ENCODE results near the gene PTS. TPM values are rescaled to one million over a fixed set of nuclear protein-coding genes. Genes with fewer than 3 reads are reported as not detected.
"Not testable (repeated sequence)": the region's sequence is repeated elsewhere in the genome, so short reads cannot be mapped to it uniquely, and the experiment has no call there.

Gene PTS
- 28.3 and 44.7 TPM in 2 replicates for total RNA-seq (2014; rRNA removed; shearing (Covaris generic))

DNA sequence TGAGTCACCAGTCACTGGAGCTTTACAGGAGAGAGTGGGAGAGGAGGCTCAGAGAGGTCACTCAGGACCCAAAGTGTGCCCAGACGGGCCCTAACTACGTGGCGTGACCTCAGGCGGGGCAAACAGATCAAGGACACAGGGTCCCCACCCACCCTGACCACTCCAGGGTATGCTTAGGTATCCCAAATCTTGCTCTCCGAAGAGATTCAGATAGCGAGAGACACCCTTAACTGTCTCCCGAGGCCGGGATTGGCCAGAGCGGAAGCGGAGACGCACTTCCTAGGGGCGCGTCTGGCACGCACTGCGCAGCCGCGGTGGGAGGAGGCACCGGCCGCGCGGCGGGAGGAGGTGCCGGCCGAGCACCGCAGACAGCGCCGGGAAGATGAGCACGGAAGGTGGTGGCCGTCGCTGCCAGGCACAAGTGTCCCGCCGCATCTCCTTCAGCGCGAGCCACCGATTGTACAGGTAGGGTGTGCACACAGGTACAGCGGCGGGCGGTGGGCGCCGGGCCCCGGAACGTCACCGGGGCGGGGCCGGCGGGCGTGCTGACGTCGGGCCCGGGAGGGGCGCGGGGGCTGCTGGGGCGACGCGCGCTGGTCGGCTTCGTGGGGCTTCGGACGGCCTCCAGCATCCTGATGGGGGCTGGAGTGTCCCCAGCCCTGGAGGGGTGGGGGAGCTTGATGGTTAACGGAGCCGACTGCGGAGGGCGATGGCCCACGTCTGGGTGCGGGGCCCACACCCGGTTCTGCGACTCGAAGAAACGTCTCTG is at the start of gene PTS:
Gene PTS, plus strand, starts transcription at position 367 of the 769 bp plus-strand sequence. Its CDS starts 16 bp downstream, at position 383.
- peak; percentile 96 for DNase-seq (ENCODE audit: low spot score)

DNA sequence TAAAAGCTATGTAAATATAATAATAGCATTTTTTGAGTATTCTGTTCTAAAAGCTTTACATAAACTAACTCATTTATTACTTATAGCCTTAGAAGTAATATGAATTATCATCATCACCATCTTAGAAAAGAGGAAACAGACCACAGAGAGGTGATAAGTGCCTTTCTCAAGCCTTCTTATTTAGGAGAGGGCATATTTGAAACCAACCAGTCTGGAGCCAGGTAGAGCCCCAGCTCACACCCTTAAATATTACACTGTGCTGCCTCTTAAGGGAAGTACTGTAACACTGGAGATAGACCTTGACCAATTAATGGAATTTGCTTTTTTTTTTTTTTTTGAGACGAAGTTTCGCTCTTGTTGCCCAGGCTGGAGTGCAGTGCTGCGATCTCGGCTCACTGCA is 48.6 kb upstream of the PTS start:
- no peak for DNase-seq (ENCODE audit: low spot score)

- no peak for DNase-seq (ENCODE audit: low spot score)
Measured at GRCh38 chr11:112178428-112178827, 47.8 kb upstream of the PTS start.

DNA sequence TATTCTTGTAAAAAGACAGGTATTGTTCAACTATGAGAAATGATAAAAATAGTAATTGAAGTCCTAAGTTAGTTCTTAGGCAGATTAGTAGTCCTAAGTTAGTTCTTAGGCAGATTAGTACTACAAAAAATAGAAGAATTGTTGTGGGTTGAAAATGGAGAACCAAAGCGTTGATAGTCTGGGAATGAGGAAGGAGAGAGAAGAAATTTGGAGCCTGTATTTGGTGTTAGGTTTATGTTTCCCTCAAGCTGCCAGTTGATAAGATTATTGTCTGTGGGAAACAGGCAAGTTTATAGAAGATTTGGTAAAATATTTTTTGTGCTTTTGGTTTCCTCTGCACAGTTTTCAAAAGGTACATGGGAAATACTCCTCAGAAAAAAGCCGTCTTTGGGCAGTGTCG is 47.3 kb upstream of the PTS start:
- no peak for DNase-seq (ENCODE audit: low spot score)

DNA sequence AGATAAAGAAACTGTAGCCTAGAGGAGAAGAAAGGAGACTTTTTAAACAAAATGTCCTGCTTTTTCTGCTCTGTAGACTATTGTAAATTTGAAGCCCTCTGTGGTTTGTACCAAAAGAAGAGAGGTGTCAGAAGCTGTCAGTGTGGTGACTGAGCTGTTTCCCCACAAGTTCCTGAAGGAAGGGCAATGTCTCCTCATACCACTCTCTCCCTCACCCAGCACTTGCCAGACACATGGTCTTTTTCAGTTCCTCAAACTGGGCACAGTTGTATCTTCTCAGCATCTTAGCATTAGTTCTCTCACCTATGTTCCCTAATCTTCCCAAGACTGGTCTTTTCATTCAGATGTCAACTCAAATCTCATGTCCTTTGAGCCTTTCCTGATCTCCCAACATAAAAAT is 46.6 kb upstream of the PTS start:
- no peak for DNase-seq (ENCODE audit: low spot score)

DNA sequence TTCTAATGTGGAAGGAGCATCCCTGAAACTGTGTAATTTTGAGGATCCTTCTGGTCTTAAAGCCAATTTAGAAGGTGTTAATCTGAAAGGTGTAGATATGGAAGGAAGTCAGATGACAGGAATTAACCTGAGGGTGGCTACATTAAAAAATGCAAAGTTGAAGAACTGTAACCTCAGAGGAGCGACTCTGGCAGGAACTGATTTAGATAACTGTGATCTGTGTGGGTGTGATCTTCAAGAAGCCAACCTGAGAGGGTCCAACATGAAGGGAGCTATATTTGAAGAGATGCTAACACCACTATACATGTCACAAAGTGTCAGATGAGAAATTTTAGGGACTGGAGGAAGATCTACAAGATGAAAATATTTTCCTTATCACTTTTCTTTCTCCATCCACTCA is 43.4 kb upstream of the PTS start:
- DNase-seq (ENCODE audit: low spot score): no peak

DNA sequence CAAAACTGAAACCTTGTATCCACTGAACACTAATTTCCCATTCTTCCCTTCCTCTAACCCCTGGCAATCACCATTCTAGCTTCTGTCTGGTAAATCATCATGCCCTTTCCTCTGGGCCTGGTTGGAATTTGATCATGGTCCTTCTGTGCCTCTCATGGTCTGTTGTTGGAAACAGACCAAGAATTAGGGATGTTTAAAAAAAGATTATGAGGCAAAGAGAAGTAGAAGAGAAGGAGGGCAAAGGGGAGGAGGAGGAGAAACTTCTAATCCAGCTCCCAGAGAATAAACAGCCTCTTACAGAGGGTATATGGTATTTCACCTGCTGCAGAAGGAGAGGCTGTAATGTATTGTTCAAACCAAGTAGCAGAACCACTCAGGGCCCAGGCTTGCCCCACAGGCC is 40.3 kb upstream of the PTS start:
- DNase-seq (ENCODE audit: low spot score): no peak

DNA sequence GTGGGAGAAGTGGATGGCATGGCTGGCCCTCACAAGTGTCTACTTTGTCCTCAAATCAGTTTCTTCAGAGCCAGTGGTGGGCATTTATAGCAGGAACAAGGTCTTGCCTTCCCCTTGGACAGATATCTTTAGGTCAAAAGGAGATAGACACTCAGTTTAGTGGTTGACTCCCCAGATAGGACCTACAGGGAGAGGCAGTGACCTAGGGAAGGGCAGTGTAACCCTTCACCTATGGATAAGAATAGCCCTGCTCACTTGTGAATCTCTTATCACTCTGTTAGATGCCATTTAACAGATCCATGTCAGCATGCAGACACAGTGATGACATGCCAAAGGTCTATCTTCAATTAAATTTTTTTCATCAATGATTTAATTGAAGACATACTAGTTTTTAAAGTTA is 39.9 kb upstream of the PTS start:
- no peak for DNase-seq (ENCODE audit: low spot score)

DNA sequence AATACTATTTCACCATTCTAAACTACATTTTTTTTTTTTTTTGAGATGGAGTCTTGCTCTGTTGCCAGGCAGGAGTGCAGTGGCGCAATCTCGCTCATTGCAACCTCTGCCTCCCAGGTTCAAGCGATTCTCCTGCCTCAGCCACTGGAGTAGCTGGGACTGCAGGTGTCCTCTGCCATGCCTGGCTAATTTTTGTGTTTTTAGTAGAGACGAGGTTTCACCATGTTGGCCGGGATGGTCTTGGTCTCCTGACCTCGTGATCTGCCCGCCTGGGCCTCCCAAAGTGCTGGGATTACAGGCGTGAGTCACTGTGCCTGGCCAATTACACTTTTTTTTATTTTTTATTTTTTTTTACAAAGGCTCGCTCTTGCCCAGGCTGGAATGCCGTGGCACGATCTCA is 31.1 kb upstream of the PTS start:
- DNase-seq (ENCODE audit: low spot score): not testable (repeated sequence)

- peak; percentile 15 for DNase-seq (ENCODE audit: low spot score)
Measured at GRCh38 chr11:112195951-112196351, 30.3 kb upstream of the PTS start.

- no peak for DNase-seq (ENCODE audit: low spot score)
Measured at GRCh38 chr11:112196519-112197087, 29.6 kb upstream of the PTS start.

- DNase-seq (ENCODE audit: low spot score): not testable (repeated sequence)
Measured at GRCh38 chr11:112199101-112199500, 27.1 kb upstream of the PTS start.

DNA sequence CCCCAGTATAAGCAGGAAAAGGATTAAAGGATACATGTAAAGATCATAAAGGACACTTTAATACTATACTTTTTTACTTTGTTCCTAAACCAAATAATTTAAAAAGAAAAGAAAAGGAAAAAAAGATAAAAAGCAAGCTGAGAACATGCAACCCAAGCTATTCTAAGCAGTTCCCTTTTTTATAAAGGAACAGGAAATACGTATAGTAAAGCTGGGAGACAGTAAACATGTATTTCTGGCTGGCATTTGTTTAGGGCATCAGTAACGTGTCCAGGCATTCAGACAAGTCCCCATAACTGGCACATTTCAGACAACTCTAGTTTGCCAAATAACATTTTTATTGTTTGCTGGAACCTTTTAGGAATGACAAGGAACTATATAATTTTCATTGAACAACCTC is 26.0 kb upstream of the PTS start:
- DNase-seq (ENCODE audit: low spot score): no peak

- no peak for DNase-seq (ENCODE audit: low spot score)
Measured at GRCh38 chr11:112206071-112206470, 20.2 kb upstream of the PTS start.

DNA sequence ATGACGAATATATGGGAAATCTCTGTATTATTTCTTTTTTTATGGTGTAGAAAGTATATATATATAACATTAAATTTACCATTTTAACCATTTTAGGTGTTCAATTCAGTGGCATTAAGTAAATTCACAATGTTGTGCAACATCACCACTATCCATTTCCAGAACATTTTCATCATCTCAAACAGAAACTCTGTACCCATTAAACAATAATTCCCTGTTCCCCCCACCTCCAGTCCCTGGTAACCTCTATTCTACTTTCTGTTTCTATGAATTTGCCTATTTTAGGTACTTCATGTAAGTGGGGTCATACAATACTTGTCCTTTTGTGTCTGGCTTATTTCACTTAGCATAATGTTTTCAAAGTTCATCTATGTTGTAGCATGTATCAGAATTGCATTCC is 15.3 kb upstream of the PTS start:
- DNase-seq (ENCODE audit: low spot score): no peak

DNA sequence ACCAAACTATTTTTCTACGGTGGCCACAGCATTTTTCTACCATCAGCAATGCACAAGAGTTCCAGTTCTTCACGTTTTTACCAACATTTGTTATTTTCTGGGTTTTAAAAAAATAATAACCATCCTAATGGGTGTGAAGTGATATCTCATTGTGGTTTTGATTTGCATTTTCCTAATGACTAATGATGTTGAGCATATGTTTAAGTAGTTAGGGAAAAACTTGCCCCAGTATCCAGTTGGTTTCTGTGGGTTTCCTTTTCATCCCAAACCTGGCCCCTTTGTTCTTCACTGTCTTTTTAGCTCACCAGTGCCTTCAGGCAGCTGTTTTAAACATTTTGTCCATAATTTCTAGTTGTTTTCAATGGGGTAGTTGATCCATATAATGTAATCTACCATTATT is 14.7 kb upstream of the PTS start:
- no peak for DNase-seq (ENCODE audit: low spot score)

DNA sequence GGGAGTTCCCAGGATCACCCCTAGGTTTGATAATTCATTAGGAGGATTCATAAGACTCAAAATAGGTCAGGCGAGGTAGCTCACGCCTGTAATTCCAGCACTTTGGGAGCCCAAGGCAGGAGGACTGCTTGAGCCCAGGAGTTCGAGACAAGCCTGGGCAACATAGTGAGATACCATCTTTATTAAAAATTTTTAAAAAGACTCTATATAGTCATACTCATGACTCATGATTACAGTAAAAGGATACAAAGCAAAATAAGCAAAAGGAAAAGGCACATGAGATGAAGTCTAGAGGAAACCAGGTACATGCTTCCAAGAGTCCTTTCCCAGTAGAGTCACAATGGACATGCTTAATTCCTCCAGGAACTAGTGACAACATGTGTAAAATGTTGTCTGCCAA is 13.9 kb upstream of the PTS start:
- no peak for DNase-seq (ENCODE audit: low spot score)

GRCh38 chr11:112212710-112213109 is 13.5 kb upstream of the PTS start:
- DNase-seq (ENCODE audit: low spot score): no peak

GRCh38 chr11:112213753-112214152 is 12.5 kb upstream of the PTS start:
- no peak for DNase-seq (ENCODE audit: low spot score)

- no peak for DNase-seq (ENCODE audit: low spot score)
Measured at GRCh38 chr11:112215621-112216020, 10.6 kb upstream of the PTS start.

DNA sequence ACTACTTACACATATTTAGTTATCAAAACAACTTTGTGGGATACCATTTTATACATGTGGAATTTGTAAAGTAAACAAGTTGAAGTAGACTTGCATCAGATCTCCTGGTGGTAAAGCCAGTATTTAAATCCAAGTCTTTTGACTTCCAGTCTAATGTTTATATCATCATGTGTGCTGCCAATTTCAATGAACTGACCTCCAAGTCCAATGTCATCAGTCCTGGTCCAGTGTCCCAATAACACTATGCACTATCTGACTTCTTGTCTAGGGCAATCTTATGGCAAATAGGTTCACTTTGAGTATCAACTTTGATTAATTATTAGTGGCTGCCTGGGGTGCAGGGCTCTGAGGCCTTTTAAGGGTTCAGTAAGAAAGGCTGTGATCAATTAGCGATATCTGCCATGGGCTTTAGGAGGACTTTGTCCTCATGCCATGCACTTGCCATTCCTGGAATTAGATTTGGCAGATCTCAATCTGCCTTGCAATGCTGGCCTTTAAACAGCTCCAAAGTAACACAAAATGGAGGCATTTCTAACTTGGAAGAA is 9.6 kb upstream of the PTS start:
- no peak for DNase-seq (ENCODE audit: low spot score)

- DNase-seq (ENCODE audit: low spot score): peak; percentile 93
Measured at GRCh38 chr11:112219476-112220232, 6.6 kb upstream of the PTS start.
